ENCODE data around the gene MRGPRD. TPM values are rescaled to one million over a fixed set of nuclear protein-coding genes. Genes with fewer than 3 reads are reported as not detected.

The MRGPRD gene
- total RNA-seq, 1 experiment from 2014 or later: not detected

GRCh38 chr11:68973219-68973618 lies 7.6 kb downstream of the MRGPRD start:
- Histone ChIP-seq H3K9me3 (ENCODE audit: control insufficient read depth in 1 of 2, insufficient read depth in 1 of 2, low read depth in 1 of 2, low read length in 2 of 2) (no peaks in the 10 kb centered on the region), H2AFZ (ENCODE audit: low read depth, low read length, poor library complexity, severe bottlenecking) (no peak overlapping the region), H3K79me2 (ENCODE audit: insufficient read depth, low read length) (no peaks in the 10 kb centered on the region), H3K36me3 (ENCODE audit: control insufficient read depth in 1 of 2, insufficient read depth in 2 of 2, low read length in 2 of 2) (no peaks in the 10 kb centered on the region), H4K20me1 (ENCODE audit: insufficient read depth) (no peaks in the 10 kb centered on the region), H3K9me2 (ENCODE audit: insufficient read depth) (no peaks in the 10 kb centered on the region), H3K27ac (ENCODE audit: low read depth, low read length) (no peak overlapping the region), H3K4me1 (ENCODE audit: control insufficient read depth in 1 of 2, insufficient read depth in 2 of 2, low read length in 2 of 2) (peaks cover 0 to 5% of the 10 kb centered on the region in 2 experiments; a peak in 1 of 4 replicates), H3K9ac (ENCODE audit: low read length) (no peak overlapping the region), H3K4me2 (ENCODE audit: low read length) (no peak overlapping the region), H3K27me3 (ENCODE audit: insufficient read depth, low read length) (no peaks in the 10 kb centered on the region), H3K4me3 (replicated peaks in 1 of 2; ENCODE audit: low read depth in 1 of 2, low read length in 2 of 2) (no peak overlapping the region)
- ATAC-seq: no peak
- RAD21 ChIA-PET (ENCODE audit: low non-redundant PET in 1 of 2, low total read pairs in 2 of 2, uncharacterized antibody in 2 of 2, unreplicated experiment in 2 of 2): no interaction called here
- DNase-seq (ENCODE audit: low read depth, low spot score): no peak
- BruUV-seq (replicated peaks): no TSS peak
- intact Hi-C loops (cut with micrococcal nuclease): no loop called here
- TF ChIP-seq POLR2AphosphoS5 (IDR thresholded peaks at IDR 0.05; ENCODE audit: low read depth, low read length): no peak
- no peak for TF ChIP-seq YY1 (IDR thresholded peaks at IDR 0.05; ENCODE audit: extremely low read depth, insufficient replicate concordance, low read depth, low read length)
- no peak for TF ChIP-seq RAD21 (IDR thresholded peaks at IDR 0.05; ENCODE audit: low read depth)
- TF ChIP-seq REST (IDR thresholded peaks at IDR 0.05; ENCODE audit: low read depth): no peak
- TF ChIP-seq EZH2phosphoT487 (IDR thresholded peaks at IDR 0.05; ENCODE audit: borderline replicate concordance): no peak
- TF ChIP-seq, protein P1, sequence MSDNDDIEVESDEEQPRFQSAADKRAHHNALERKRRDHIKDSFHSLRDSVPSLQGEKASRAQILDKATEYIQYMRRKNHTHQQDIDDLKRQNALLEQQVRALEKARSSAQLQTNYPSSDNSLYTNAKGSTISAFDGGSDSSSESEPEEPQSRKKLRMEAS (IDR thresholded peaks at IDR 0.05): no peak
- no peak for TF ChIP-seq JUND (IDR thresholded peaks at IDR 0.05)
- no peak for TF ChIP-seq POLR2A (IDR thresholded peaks at IDR 0.05; ENCODE audit: borderline replicate concordance, extremely low read depth, insufficient read depth, insufficient read length)
- no peak for TF ChIP-seq ZFX (IDR thresholded peaks at IDR 0.05)
- no peak for TF ChIP-seq CTCF (IDR thresholded peaks at IDR 0.05 in 2 of 3, conservative IDR thresholded peaks at IDR 0.05 in 1 of 3; ENCODE audit: borderline replicate concordance in 1 of 3, insufficient read depth in 1 of 3, low read depth in 2 of 3, low read length in 2 of 3)
- no peak for TF ChIP-seq ZNF274 (IDR thresholded peaks at IDR 0.05; ENCODE audit: low read depth, low read length)
- POLR2A ChIA-PET: no interaction called here
- CTCF ChIA-PET: no interaction called here

Data from HCT116 (cell line).